Naive B cell (primary cell): ENCODE results near the gene ZNF511. TPM values are rescaled to one million over a fixed set of nuclear protein-coding genes. Genes with fewer than 3 reads are reported as not detected.
A peak's percentile ranks its signal among the peaks of the same experiment; 100 is the strongest.

Source experiments
- ATAC-seq, 2 donors: fragments of 150-1000 bp; cut with Tn5 transposase; 2 replicates each; pipeline ENCODE4 v1.10.0; 2021; ENCODE audit warnings: low read depth in 2 of 2, mild to moderate bottlenecking in 2 of 2, moderate library complexity in 2 of 2
- DNase-seq: peaks from one replicate; pipeline ENCODE4 v3.0.0; 2022
- H3K27ac Mint-ChIP-seq, 6 donors: one replicate each; pipeline ENCODE4 v1.8.0; 2020 to 2022; ENCODE audit warnings: mild to moderate bottlenecking in 6 of 6, mixed read lengths in 6 of 6, moderate library complexity in 5 of 6, inconsistent platforms in 2 of 6
- H3K27me3 Mint-ChIP-seq, 3 donors: one replicate each; pipeline ENCODE4 v1.8.0; 2021 to 2022; ENCODE audit warnings: mixed read lengths in 3 of 3, mild to moderate bottlenecking in 1 of 3
- H3K36me3 Mint-ChIP-seq, 2 donors: one replicate each; pipeline ENCODE4 v1.8.0; 2020 to 2022; ENCODE audit warnings: mixed read lengths in 2 of 2, inconsistent platforms in 1 of 2, mild to moderate bottlenecking in 1 of 2
- H3K4me1 Mint-ChIP-seq, 3 donors: one replicate each; pipeline ENCODE4 v1.8.0; 2020 to 2022; ENCODE audit warnings: mixed read lengths in 3 of 3, inconsistent platforms in 1 of 3, mild to moderate bottlenecking in 1 of 3, moderate library complexity in 1 of 3
- H3K4me3 Mint-ChIP-seq, 8 donors: one replicate each; pipeline ENCODE4 v1.8.0; 2020 to 2022; ENCODE audit warnings: mild to moderate bottlenecking in 8 of 8, mixed read lengths in 8 of 8, moderate library complexity in 8 of 8, inconsistent platforms in 2 of 8
- H3K9me3 Mint-ChIP-seq, 7 donors: one replicate each; pipeline ENCODE4 v1.8.0; 2020 to 2022; ENCODE audit warnings: mixed read lengths in 7 of 7, mild to moderate bottlenecking in 5 of 7, inconsistent platforms in 2 of 7, moderate library complexity in 1 of 7
- polyA plus RNA-seq, 6 donors: library from polyadenylated mRNA; unstranded; fragments of 300-500 nt; fragmentation: Illumina TruSeq; gene quantifications; one replicate each; pipeline ENCODE4 v1.2.3, GENCODE V29; 2021; ENCODE audit warnings: low read depth in 6 of 6

The ZNF511 gene
- polyA plus RNA-seq, 6 donors from 2014 or later = 60.6 to 86.0 (median 75.6) TPM

DNA sequence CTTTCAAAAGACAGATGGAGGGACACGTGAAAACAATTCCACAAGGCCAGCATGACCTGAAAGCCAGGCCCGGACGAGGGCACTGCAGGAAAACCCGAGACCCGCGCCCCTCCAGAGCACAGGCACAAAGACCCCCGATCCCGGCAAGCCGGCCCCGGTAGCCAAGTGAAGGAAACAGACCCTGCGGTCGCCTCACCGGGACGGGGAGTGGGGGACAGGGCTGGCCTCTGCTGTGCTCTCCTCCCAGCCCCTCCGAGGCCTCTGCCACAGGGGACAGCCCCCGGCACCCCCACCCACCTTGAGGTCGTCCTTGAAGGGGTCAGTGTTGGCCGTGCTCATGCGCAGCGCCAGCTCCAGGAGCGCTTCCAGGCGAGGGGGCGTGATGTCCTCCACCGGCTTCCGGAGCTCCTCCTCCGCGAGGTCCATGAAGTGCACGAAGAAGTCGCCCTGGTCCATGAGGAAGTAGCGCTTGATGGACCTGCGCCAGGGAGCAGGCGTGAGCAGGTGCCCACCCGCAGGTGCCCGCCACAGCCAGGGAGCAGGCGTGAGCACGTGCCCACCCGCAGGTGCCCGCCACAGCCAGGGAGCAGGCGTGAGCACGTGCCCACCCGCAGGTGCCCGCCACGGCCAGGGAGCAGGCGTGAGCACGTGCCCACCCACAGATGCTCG is 20.7 kb upstream of the ZNF511 start:
- ATAC-seq = no peak
- no peak for DNase-seq
- H3K9me3 Mint-ChIP-seq = peaks cover 0 to 2% (median 0%) of the 10 kb centered on the region in 7 donors
- no peak overlapping the region for H3K4me3 Mint-ChIP-seq
- H3K4me1 Mint-ChIP-seq = peaks cover 0 to 10% (median 4%) of the 10 kb centered on the region in 3 donors
- no peak overlapping the region for H3K27ac Mint-ChIP-seq
- H3K36me3 Mint-ChIP-seq = peaks cover 9 to 41% of the 10 kb centered on the region in 2 donors
- H3K27me3 Mint-ChIP-seq = no peaks in the 10 kb centered on the region

DNA sequence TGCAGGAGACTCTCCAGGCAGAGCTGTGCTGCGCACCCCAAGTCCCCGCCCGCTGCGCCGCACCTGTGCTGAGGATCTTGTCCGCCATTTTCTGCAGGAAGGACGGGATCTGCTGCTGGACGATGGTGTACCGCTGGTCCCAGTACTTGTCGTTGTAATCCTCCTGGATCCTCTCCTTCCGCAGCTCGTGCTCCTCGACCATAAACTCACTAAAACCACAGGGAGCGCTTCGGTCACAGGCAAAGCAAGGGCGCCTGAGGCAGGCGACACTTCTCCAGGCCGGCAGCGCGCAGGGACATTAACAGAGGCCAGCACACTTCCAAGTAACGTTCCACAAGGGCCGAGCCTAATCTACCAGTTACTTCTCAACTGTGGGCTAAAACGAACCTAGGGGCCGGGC is 19.0 kb upstream of the ZNF511 start:
- ATAC-seq = no peak
- peaks cover 0 to 2% (median 0%) of the 10 kb centered on the region in 7 donors for H3K9me3 Mint-ChIP-seq

DNA sequence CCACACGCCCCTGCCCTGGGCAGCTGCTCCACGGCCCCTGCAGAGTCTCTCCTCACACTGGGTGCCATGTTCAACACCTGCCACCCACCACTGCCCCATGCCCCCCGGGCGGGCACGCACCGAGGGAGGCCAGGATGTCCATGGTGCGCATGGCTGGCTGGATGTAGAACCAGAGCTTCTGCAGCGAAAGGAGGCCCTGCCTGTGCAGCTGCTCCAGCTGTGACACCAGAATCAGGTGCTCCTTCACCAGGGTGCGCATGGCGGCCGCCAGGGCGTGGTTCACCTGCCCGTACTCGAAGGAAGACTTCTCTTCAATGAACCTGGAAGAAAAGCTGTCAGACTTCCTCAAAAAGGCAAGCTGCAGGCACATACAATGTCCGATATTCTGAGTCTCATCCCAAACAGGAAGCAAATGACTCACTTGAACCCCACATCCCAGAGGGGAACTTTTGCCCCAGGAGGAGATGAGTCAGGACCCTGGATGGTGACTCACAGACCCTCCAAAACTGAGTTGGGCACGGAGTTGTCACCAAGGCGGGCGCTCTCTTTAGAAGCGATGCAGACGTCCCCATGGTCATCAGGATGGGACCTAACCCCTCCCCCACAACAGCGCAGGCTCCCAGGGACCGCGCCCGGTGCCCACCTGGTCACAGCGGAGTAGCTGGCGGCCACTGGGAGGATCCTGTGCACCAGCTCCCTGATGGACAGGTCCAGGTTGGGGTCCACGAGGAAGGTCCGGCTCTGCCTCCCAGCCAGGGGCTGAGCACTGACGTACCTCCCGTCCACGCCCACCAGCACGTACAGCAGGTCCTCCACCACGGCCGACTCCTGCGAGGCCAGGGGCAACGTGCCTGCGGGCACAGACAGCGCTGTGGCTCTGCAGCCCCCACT is 15.6 kb upstream of the ZNF511 start:
- DNase-seq = no peak
- Mint-ChIP-seq H3K4me3 (no peak overlapping the region), H3K36me3 (peaks cover 0 to 16% of the 10 kb centered on the region in 2 donors), H3K9me3 (peaks cover 0 to 2% (median 0%) of the 10 kb centered on the region in 7 donors), H3K27ac (no peak overlapping the region), H3K27me3 (no peaks in the 10 kb centered on the region), H3K4me1 (peaks cover 0 to 4% (median 0%) of the 10 kb centered on the region in 3 donors)
- no peak for ATAC-seq

More for the DNA sequence above, 19.0 kb upstream of the ZNF511 start:
- peaks cover 0 to 10% (median 1%) of the 10 kb centered on the region in 3 donors for H3K4me1 Mint-ChIP-seq
- H3K27me3 Mint-ChIP-seq = no peaks in the 10 kb centered on the region
- no peak overlapping the region for H3K27ac Mint-ChIP-seq
- H3K36me3 Mint-ChIP-seq = peaks cover 9 to 28% of the 10 kb centered on the region in 2 donors
- no peak for DNase-seq
- no peak overlapping the region for H3K4me3 Mint-ChIP-seq

GRCh38 chr10:133293810-133294119 is 14.9 kb upstream of the ZNF511 start:
- ATAC-seq = no peak
- Mint-ChIP-seq H3K27ac (no peak overlapping the region), H3K36me3 (peaks cover 0 to 18% of the 10 kb centered on the region in 2 donors)

GRCh38 chr10:133294189-133294588 is 14.5 kb upstream of the ZNF511 start:
- Mint-ChIP-seq H3K36me3 (peaks cover 0 to 18% of the 10 kb centered on the region in 2 donors), H3K9me3 (peaks cover 0 to 2% (median 0%) of the 10 kb centered on the region in 7 donors), H3K4me1 (peaks cover 0 to 4% (median 0%) of the 10 kb centered on the region in 3 donors), H3K27me3 (no peaks in the 10 kb centered on the region), H3K4me3 (no peak overlapping the region), H3K27ac (no peak overlapping the region)
- DNase-seq (no peak), ATAC-seq (no peak)

More at GRCh38 chr10:133293810-133294119, 14.9 kb upstream of the ZNF511 start:
- H3K4me1 Mint-ChIP-seq = peaks cover 0 to 4% (median 0%) of the 10 kb centered on the region in 3 donors
- no peak overlapping the region for H3K4me3 Mint-ChIP-seq
- DNase-seq = no peak
- no peaks in the 10 kb centered on the region for H3K27me3 Mint-ChIP-seq
- H3K9me3 Mint-ChIP-seq = peaks cover 0 to 2% (median 0%) of the 10 kb centered on the region in 7 donors

DNA sequence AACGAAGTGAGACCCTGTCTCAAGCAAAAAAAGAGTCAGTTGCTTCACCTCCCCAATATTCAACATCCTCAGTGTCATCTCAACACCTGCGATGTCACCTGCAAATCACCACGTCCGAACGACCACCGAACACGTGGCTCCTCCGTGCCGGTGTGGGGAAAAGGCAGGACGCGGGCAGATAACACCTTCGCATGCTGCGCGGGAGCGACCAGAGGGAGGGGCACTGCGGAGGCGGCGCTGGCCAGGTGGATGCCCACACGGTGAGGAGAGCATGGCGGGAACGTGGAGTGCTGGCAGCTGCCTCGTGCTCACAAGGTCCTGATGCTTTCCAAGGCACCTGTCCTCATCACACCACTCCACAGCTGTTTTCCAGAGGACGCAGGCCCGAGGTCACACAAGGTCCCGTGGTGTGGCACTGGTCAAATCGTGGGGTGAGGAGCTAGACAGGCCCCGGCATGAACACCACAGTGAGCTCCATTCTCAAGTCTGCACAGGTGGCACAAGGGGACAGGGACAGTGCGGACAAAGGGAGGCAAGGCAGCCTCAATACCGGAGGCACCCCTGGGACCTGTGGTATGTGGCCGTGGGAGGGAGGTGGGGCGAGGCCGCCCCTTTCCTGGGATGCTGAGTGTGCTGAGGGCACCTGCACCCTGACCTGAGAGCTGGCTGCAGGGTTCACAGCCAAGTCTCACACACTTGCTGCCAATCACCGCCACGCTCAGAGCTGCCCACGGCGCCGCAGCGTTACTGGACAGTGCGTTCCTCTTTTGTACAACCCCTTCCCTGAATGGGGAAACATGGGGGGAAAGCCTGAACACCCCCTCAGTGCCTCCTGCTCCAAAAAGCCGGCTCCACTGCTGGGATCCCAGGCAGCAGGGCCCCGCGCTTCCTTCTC is 13.0 kb upstream of the ZNF511 start:
- H3K4me1 Mint-ChIP-seq = peaks cover 0 to 4% (median 0%) of the 10 kb centered on the region in 3 donors
- H3K9me3 Mint-ChIP-seq = no peaks in the 10 kb centered on the region
- DNase-seq (no peak), ATAC-seq (no peak)
- no peaks in the 10 kb centered on the region for H3K27me3 Mint-ChIP-seq
- H3K27ac Mint-ChIP-seq = peak overlapping the region in 1 of 6 donors; percentile 76
- peak overlapping the region in 2 of 8 donors; percentile 35 to 61 for H3K4me3 Mint-ChIP-seq
- H3K36me3 Mint-ChIP-seq = peaks cover 0 to 18% of the 10 kb centered on the region in 2 donors

DNA sequence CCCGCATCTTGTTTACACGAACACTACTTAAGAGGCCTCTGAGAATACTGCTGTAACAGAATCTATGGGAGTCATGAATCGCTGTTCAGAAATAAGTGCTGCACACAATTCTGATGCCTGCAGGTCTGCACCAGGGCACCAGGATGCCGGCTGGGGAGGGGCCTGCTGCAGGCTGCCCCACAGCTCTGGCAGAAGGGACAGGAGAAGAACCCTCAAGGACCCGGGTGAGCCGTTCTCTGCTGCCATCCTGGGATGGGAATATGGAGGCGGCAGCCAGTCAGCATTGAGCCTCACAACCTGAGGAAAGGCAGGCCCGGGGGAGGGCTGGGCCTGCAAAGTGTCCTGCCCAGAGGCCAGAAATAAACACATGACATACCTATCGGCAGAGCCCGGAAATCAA is 11.2 kb upstream of the ZNF511 start:
- ATAC-seq = no peak
- peaks cover 0 to 18% of the 10 kb centered on the region in 2 donors for H3K36me3 Mint-ChIP-seq
- H3K4me1 Mint-ChIP-seq = peaks cover 0 to 6% (median 1%) of the 10 kb centered on the region in 3 donors
- no peak overlapping the region for H3K27ac Mint-ChIP-seq
- H3K27me3 Mint-ChIP-seq = no peaks in the 10 kb centered on the region
- H3K4me3 Mint-ChIP-seq = no peak overlapping the region
- no peak for DNase-seq
- no peaks in the 10 kb centered on the region for H3K9me3 Mint-ChIP-seq

GRCh38 chr10:133298466-133298865 is 10.2 kb upstream of the ZNF511 start:
- Mint-ChIP-seq H3K36me3 (peaks cover 0 to 18% of the 10 kb centered on the region in 2 donors), H3K4me3 (peak overlapping the region in 1 of 8 donors; percentile 41), H3K4me1 (peaks cover 0 to 9% (median 6%) of the 10 kb centered on the region in 3 donors), H3K9me3 (no peaks in the 10 kb centered on the region), H3K27me3 (no peaks in the 10 kb centered on the region), H3K27ac (peak overlapping the region in 1 of 6 donors; percentile 63)
- DNase-seq (no peak), ATAC-seq (no peak)

DNA sequence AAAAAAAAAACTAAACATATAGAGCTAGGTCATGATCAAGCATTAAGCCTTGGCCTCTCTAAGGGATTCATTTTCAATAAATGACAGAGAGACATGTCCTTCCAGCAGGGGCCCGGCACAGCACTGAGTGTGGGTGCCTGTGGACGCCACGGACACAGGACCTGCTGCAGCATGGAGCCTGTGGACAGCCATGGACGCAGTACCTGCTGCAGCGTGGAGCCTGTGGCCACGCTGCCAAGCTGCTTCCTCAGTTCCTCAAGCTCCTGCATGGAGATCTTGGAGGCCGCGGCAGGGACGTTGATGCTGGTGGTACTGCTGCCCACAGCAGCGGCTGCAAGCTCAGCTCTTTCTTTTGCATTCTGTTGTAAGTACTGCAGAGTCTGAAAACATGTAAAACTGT is 9.5 kb upstream of the ZNF511 start:
- DNase-seq (no peak), ATAC-seq (no peak)
- Mint-ChIP-seq H3K4me1 (peaks cover 3 to 9% (median 9%) of the 10 kb centered on the region in 3 donors), H3K27me3 (no peaks in the 10 kb centered on the region), H3K9me3 (no peaks in the 10 kb centered on the region), H3K4me3 (no peak overlapping the region), H3K27ac (peak overlapping the region in 1 of 6 donors; percentile 50), H3K36me3 (peaks cover 0 to 18% of the 10 kb centered on the region in 2 donors)

- ATAC-seq = no peak
- Mint-ChIP-seq H3K4me3 (no peak overlapping the region), H3K27ac (no peak overlapping the region), H3K9me3 (no peaks in the 10 kb centered on the region), H3K4me1 (peaks cover 7 to 10% (median 9%) of the 10 kb centered on the region in 3 donors), H3K27me3 (no peaks in the 10 kb centered on the region), H3K36me3 (peaks cover 0 to 18% of the 10 kb centered on the region in 2 donors)
- no peak for DNase-seq
Observed at GRCh38 chr10:133299738-133300137, 9.0 kb upstream of the ZNF511 start.

GRCh38 chr10:133302230-133302629 is 6.5 kb upstream of the ZNF511 start:
- H3K4me3 Mint-ChIP-seq = no peak overlapping the region
- DNase-seq (no peak), ATAC-seq (no peak)
- H3K27me3 Mint-ChIP-seq = no peaks in the 10 kb centered on the region
- H3K4me1 Mint-ChIP-seq = peaks cover 23 to 32% (median 26%) of the 10 kb centered on the region in 3 donors
- no peak overlapping the region for H3K27ac Mint-ChIP-seq
- H3K36me3 Mint-ChIP-seq = peaks cover 0 to 18% of the 10 kb centered on the region in 2 donors
- no peaks in the 10 kb centered on the region for H3K9me3 Mint-ChIP-seq

DNA sequence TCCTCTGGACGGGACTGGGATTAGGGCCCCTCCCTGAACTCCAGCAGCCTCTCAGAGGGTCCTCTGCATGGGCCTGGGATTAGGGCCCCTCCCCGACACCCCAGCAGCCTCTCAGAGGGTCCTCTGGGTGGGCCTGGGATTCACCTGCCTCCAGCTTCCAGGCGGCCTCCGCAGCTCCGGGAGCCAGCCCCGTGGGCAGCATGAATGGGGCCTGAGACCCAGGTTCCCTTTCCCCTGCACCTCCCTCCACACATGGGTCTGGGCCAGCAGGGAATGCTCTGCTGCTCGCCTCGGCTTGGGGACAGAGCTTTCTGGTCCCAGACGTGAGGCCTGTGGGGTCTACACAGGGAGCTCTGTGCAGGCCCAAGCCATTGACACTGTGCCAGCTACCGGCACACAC is 5.5 kb upstream of the ZNF511 start:
- Mint-ChIP-seq H3K27ac (peak overlapping the region in 1 of 6 donors; percentile 66), H3K4me1 (peaks cover 30 to 42% (median 32%) of the 10 kb centered on the region in 3 donors), H3K27me3 (peaks cover 0 to 4% (median 0%) of the 10 kb centered on the region in 3 donors), H3K4me3 (no peak overlapping the region), H3K36me3 (peaks cover 0 to 15% of the 10 kb centered on the region in 2 donors), H3K9me3 (no peaks in the 10 kb centered on the region)
- ATAC-seq = no peak
- no peak for DNase-seq

DNA sequence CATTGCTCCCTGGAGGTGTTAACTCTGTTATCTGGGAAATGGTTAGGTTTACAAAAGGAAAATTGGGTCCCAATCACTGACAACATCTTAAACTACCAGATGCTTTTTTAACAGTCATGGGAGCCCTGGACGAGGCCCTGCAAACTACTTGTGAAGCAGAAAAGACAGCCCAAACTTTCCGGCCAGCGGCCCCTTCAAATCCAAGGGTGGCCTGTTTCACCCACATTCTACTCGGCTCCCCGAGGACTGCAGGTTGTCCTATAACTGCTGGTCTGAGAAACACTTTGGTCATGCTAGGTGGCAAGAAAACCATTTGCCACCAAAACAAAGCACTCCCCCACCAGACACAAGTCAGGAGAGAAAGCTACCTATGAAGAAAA is 2.6 kb upstream of the ZNF511 start:
- H3K36me3 Mint-ChIP-seq = peaks cover 0 to 9% of the 10 kb centered on the region in 2 donors
- peak overlapping the region in 6 of 8 donors; percentile 15 to 82 (median 51) for H3K4me3 Mint-ChIP-seq

More for the DNA sequence above, 2.6 kb upstream of the ZNF511 start:
- H3K27ac Mint-ChIP-seq = peak overlapping the region; percentile 39 to 99 (median 88)
- H3K9me3 Mint-ChIP-seq = no peaks in the 10 kb centered on the region
- ATAC-seq (no peak), DNase-seq (no peak)
- H3K4me1 Mint-ChIP-seq = peaks cover 31 to 43% (median 34%) of the 10 kb centered on the region in 3 donors
- peaks cover 0 to 4% (median 0%) of the 10 kb centered on the region in 3 donors for H3K27me3 Mint-ChIP-seq
